Stimulated activated CD8-positive, alpha-beta memory T cell treated with anti-CD3 and anti-CD28 coated beads, Interleukin-12 subunit alpha, Interleukin-12 subunit beta, amount 100 ng/mL, for 4 hours (primary cell): ENCODE measurements around the gene ASIP.

Experiments used
- DNase-seq: peaks from one replicate; pipeline ENCODE4 v3.0.0-alpha.2; 2020; ENCODE audit warnings: low read depth

Gene ASIP

DNA sequence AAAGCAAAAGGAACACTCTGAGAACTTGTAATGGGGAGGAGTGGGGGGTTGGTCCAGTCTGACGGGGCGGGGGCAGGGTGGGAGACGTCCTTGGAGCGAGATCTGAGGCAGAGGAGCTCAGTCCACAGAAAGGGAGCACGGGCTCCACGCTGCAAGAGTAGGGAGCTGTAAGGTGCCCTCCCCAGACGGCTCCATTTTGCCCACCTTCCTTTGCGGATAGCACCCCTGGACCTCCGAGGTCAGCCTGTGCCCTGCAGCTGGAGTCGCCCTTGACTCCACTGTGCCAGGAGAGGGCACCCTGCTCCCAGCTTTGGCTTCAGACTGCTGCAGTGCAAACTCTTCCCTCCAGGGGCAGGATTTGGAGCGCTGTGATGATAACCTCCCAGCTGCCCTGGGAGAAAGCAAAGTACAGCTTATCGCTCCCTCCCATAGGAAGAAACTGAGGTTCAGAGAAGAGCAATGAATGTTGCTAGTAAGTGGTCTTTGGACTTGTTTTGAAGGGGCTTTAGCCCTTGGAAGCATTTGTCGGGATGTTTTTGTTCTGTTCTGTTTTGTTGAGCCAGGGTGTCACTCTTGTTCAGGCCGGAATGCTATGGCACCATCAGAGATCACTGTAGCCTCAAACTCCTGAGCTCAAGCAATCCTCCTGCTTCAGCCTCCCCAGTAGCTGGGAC lies 71.5 kb downstream of the ASIP start:
- DNase-seq: peak; percentile 65

DNA sequence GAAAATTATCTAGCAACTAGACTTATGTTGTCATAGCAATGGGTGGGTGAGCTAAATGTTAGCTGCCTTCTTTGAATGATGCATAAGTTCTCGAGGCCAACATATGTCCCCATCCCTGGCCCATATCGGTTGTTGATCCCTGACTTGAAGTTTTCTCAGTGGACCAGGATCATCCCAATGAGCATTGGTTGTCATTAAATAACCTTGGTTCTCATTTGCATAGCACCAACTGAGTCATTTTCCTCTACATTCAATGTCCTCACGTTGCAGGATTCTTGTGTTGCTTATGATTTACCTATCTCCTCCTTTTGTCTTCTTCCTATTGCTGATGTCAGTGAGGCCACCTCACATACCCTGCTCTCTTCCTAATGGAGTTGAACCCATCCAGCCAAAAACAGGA lies 74.0 kb downstream of the ASIP start:
- DNase-seq: no peak

DNA sequence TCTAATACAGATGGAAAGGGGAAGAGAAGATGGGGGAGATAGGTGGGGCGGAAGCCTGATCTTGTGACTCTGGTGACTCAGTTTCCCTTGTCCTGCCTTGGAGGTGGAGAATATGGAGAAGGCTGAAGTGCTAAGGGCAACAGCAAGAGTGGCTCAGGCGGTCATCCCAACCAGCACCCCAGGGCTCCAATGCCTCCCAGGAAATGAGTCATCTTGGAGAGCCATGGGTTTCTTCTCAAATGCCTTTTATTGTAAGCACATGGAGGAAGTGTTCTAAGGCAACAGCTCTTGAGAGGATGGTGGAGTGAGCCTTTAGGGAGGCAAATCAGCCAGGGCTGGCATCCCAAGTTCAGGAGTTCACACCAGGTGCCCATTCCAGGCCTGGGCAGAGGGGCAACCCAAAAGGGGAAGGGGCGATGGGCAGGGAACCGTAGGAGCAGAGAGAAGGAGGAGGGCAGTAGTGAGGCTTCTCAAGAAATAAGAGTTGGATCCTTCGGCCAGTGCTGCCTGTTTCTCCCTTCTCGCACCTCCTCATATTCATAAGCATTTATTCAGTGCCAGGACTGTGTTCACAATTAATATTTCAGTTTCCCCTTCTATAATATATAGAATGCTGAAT lies 75.1 kb downstream of the ASIP start:
- no peak for DNase-seq
